Measurements from ENCODE around the gene KCND1. TPM values are rescaled to one million over a fixed set of nuclear protein-coding genes. Genes with fewer than 3 reads are reported as not detected.
A peak's percentile ranks its signal among the peaks of the same experiment; 100 is the strongest.

The KCND1 gene
- polyA plus RNA-seq, 3 donors: 4.9 TPM; not detected in 2

- Mint-ChIP-seq H3K4me3 (peak overlapping the region in 1 of 2 donors; percentile 32), H3K36me3 (peaks cover 1 to 8% of the 10 kb centered on the region in 2 donors), H3K27ac (peak overlapping the region; percentile 64 to 85 (median 76)), H3K9me3 (peaks cover 0 to 17% (median 0%) of the 10 kb centered on the region in 7 donors), H3K4me1 (peaks cover 34% of the 10 kb centered on the region), H3K27me3 (ENCODE audit: low read depth in 3 of 3) (peaks cover 0 to 14% (median 0%) of the 10 kb centered on the region in 3 donors)
- Histone ChIP-seq H3K4me3 (replicated peaks in 1 of 3; ENCODE audit: low read depth in 2 of 3, low read length in 3 of 3) (no peak overlapping the region), H3K9me3 (replicated peaks in 1 of 2; ENCODE audit: control insufficient read depth in 1 of 2, insufficient read depth in 1 of 2, low read length in 2 of 2) (no peaks in the 10 kb centered on the region), H3K36me3 (replicated peaks in 1 of 2; ENCODE audit: control insufficient read depth in 1 of 2, insufficient read depth in 2 of 2, low read length in 2 of 2) (peaks cover 6 to 10% of the 10 kb centered on the region in 2 donors), H3K79me2 (ENCODE audit: insufficient read depth, low read length) (peaks cover 19% of the 10 kb centered on the region), H2AFZ (ENCODE audit: insufficient read depth, low read depth, low read length, poor library complexity, severe bottlenecking) (no peak overlapping the region), H3K27ac (ENCODE audit: low read depth in 1 of 2, low read length in 2 of 2) (no peak overlapping the region), H3K9ac (ENCODE audit: insufficient read depth, low read length, poor library complexity, severe bottlenecking) (no peak overlapping the region), H3K4me1 (ENCODE audit: control insufficient read depth in 1 of 2, insufficient read depth in 2 of 2, low read length in 2 of 2) (peaks cover 36 to 37% of the 10 kb centered on the region in 2 donors), H3K27me3 (ENCODE audit: control insufficient read depth in 2 of 2, insufficient read depth in 2 of 2, low read length in 2 of 2) (no peaks in the 10 kb centered on the region), H4K20me1 (ENCODE audit: insufficient read depth, low read length) (peaks cover 13% of the 10 kb centered on the region), H3K4me2 (replicated peaks; ENCODE audit: extremely low read depth, low read length, poor library complexity, severe bottlenecking) (peak overlapping the region; percentile 15)
- intact Hi-C loops (cut with micrococcal nuclease): loop anchor here in 1 of 2 donors (10.0 kb wide), 1 partner anchor 75 kb away; no protein-coding TSS in a partner anchor
- DNase-seq: peak; percentile 23 to 53 (median 35)
- no peak for TF ChIP-seq CTCF (IDR thresholded peaks at IDR 0.05)
- no CpG with 5 or more reads among the region's 2 CpGs for WGBS (ENCODE audit: insufficient coverage)
Observed at GRCh38 chrX:48960291-48960690, 11.4 kb downstream of the KCND1 start.

- H3K4me3 Mint-ChIP-seq: peak overlapping the region; percentile 81 to 83
- peaks cover 0 to 10% (median 1%) of the 10 kb centered on the region in 3 donors for H3K27me3 Mint-ChIP-seq (ENCODE audit: low read depth in 3 of 3)
- no peak for TF ChIP-seq CTCF (IDR thresholded peaks at IDR 0.05)
- Histone ChIP-seq H3K36me3 (replicated peaks in 1 of 2; ENCODE audit: control insufficient read depth in 1 of 2, insufficient read depth in 2 of 2, low read length in 2 of 2) (peaks cover 10 to 16% of the 10 kb centered on the region in 2 donors), H3K27me3 (ENCODE audit: control insufficient read depth in 2 of 2, insufficient read depth in 2 of 2, low read length in 2 of 2) (no peaks in the 10 kb centered on the region), H3K9ac (ENCODE audit: insufficient read depth, low read length, poor library complexity, severe bottlenecking) (peak overlapping the region; percentile 79), H3K4me3 (replicated peaks in 1 of 3; ENCODE audit: low read depth in 2 of 3, low read length in 3 of 3) (peak overlapping the region; percentile 44 to 78 (median 48)), H3K27ac (ENCODE audit: low read depth in 1 of 2, low read length in 2 of 2) (peak overlapping the region; percentile 97 to 100), H3K4me2 (replicated peaks; ENCODE audit: extremely low read depth, low read length, poor library complexity, severe bottlenecking) (peak overlapping the region; percentile 75), H3K79me2 (ENCODE audit: insufficient read depth, low read length) (peaks cover 35% of the 10 kb centered on the region), H3K4me1 (ENCODE audit: control insufficient read depth in 1 of 2, insufficient read depth in 2 of 2, low read length in 2 of 2) (peaks cover 43 to 50% of the 10 kb centered on the region in 2 donors), H3K9me3 (replicated peaks in 1 of 2; ENCODE audit: control insufficient read depth in 1 of 2, insufficient read depth in 1 of 2, low read length in 2 of 2) (no peaks in the 10 kb centered on the region), H2AFZ (ENCODE audit: insufficient read depth, low read depth, low read length, poor library complexity, severe bottlenecking) (peak overlapping the region; percentile 29), H4K20me1 (ENCODE audit: insufficient read depth, low read length) (peaks cover 29% of the 10 kb centered on the region)
- DNase-seq: peak in 2 of 3 donors; percentile 25 to 36
- 0% methylated on average over 11 of the region's 21 CpGs for WGBS (ENCODE audit: insufficient coverage)
- peaks cover 5 to 18% of the 10 kb centered on the region in 2 donors for H3K36me3 Mint-ChIP-seq
- intact Hi-C loops (cut with micrococcal nuclease): loop anchor here in 1 of 2 donors (5.0 kb wide), 2 partner anchors 41 to 84 kb away; partner anchors contain the start of genes PIM2 and TFE3
- peak overlapping the region; percentile 100 for H3K27ac Mint-ChIP-seq
- H3K4me1 Mint-ChIP-seq: peaks cover 46% of the 10 kb centered on the region
- peaks cover 0 to 19% (median 0%) of the 10 kb centered on the region in 7 donors for H3K9me3 Mint-ChIP-seq
Observed at GRCh38 chrX:48958635-48959094, 13.0 kb downstream of the KCND1 start.
